OCI-LY7 (cell line): ENCODE results near the gene MS4A8. TPM values are rescaled to one million over a fixed set of nuclear protein-coding genes. Genes with fewer than 3 reads are reported as not detected.

ENCODE experiments used
- BruUV-seq: library from RNA; stranded (reverse); fragments of 400-500 nt; replicated peaks from 2 replicates; lab custom pipeline; 2021; lab: Mats Ljungman, UMichigan
- CTCF ChIA-PET: fragments of 300-600 bp; sonication (Branson Sonifier 250); formaldehyde crosslinking; loops from one replicate; lab custom pipeline; 2022; ENCODE audit warnings: antibody characterized with exemption; ENCODE audit not compliant: unreplicated experiment; lab: Charles Lee
- POLR2A ChIA-PET: fragments of 300-600 bp; sonication (Branson Sonifier 250); formaldehyde crosslinking; loops from one replicate; lab custom pipeline; 2022; ENCODE audit warnings: antibody characterized with exemption; lab: Charles Lee
- DNase-seq: peaks from one replicate; pipeline ENCODE4 v3.0.0-alpha.2; 2015; ENCODE audit warnings: low spot score
- H2AFZ ChIP-seq: fragments of 200-600 bp; sonication (generic), shearing (Covaris generic); 2 replicates; pipeline ENCODE4 v1.6.1; 2014; ENCODE audit warnings: mild to moderate bottlenecking, antibody characterized with exemption, low read length, moderate library complexity
- H3K27ac ChIP-seq: fragments of 200-600 bp; sonication (generic); 2 replicates; pipeline ENCODE4 v1.5.1; 2014; ENCODE audit warnings: mixed run types, low read depth, mild to moderate bottlenecking, moderate library complexity, low read length, inconsistent platforms; ENCODE audit not compliant: poor library complexity, severe bottlenecking
- H3K36me3 ChIP-seq: fragments of 200-600 bp; sonication (generic); 2 replicates; pipeline ENCODE4 v1.6.1; 2014; ENCODE audit warnings: mild to moderate bottlenecking, antibody characterized with exemption, low read length, moderate library complexity, mixed read lengths; ENCODE audit not compliant: insufficient read depth
- H3K4me1 ChIP-seq: fragments of 200-600 bp; sonication (generic); 2 replicates; pipeline ENCODE4 v1.5.1; 2014; ENCODE audit warnings: mild to moderate bottlenecking, low read length; ENCODE audit not compliant: insufficient read depth, poor library complexity, severe bottlenecking
- H3K4me2 ChIP-seq: fragments of 200-600 bp; sonication (generic); 2 replicates; pipeline ENCODE4 v1.6.1; 2014; ENCODE audit warnings: mild to moderate bottlenecking, low read length
- H3K4me3 ChIP-seq: fragments of 200-600 bp; sonication (generic); 2 replicates; pipeline ENCODE4 v1.5.1; 2014; ENCODE audit warnings: mild to moderate bottlenecking, low read depth, low read length; ENCODE audit not compliant: poor library complexity, severe bottlenecking
- H3K79me2 ChIP-seq: fragments of 200-600 bp; sonication (generic); 2 replicates; pipeline ENCODE4 v1.6.1; 2016; ENCODE audit warnings: low read depth, mild to moderate bottlenecking, low read length, moderate library complexity, mixed read lengths; ENCODE audit not compliant: insufficient read depth
- H3K9me2 ChIP-seq: fragments of 200-600 bp; sonication (generic); 2 replicates; pipeline ENCODE4 v1.6.1; 2016; ENCODE audit warnings: mild to moderate bottlenecking, low read length, mixed read lengths; ENCODE audit not compliant: insufficient read depth
- H3K9me3 ChIP-seq: fragments of 200-600 bp; sonication (generic); 2 replicates; pipeline ENCODE4 v1.6.1; 2014; ENCODE audit warnings: mild to moderate bottlenecking, mixed run types, low read length, mixed read lengths
- H4K20me1 ChIP-seq: fragments of 200-600 bp; sonication (generic); 2 replicates; pipeline ENCODE4 v1.6.1; 2014; ENCODE audit warnings: mild to moderate bottlenecking, antibody characterized with exemption, low read length, moderate library complexity, mixed read lengths; ENCODE audit not compliant: insufficient read depth
- CTCF ChIP-seq: fragments of 200-600 bp; sonication (generic); conservative IDR thresholded peaks from 2 replicates; pipeline ENCODE4 v1.5.1; 2014; ENCODE audit warnings: mild to moderate bottlenecking, antibody characterized with exemption, low read length, moderate library complexity, mixed read lengths
- EZH2phosphoT487 ChIP-seq: fragments of 200-600 bp; sonication (generic); IDR thresholded peaks from 2 replicates; pipeline ENCODE4 v1.6.1; 2018; ENCODE audit warnings: low read depth, borderline replicate concordance, mild to moderate bottlenecking, mixed run types, antibody characterized with exemption, low read length, moderate library complexity, mixed read lengths
- intact Hi-C: fragments of 100-400 bp; cut with micrococcal nuclease; formaldehyde crosslinking; loops from one replicate; pipeline ENCODE4 v1.10.0; 2022; ENCODE audit not compliant: unreplicated experiment
- total RNA-seq, 2 experiments: library from RNA; depleted of rRNA in 1 of 2; stranded (reverse); fragments of >200 nt in 1 of 2; shearing (Covaris generic) in 1 of 2; gene quantifications; 2 replicates each; pipeline ENCODE4 v1.2.3, GENCODE V29; 2014 to 2022

MS4A8 gene
- total RNA-seq, 2 experiments from 2014 or later = not detected

- no peak for DNase-seq
These were observed 64.4 kb downstream of the MS4A8 start for GRCh38 chr11:60763692-60764369.

GRCh38 chr11:60764879-60765278 lies 65.5 kb downstream of the MS4A8 start:
- BruUV-seq = no TSS peak
- TF ChIP-seq EZH2phosphoT487 = no peak
- TF ChIP-seq CTCF = no peak
- POLR2A ChIA-PET = interaction anchor here (0.7 to 1.2 kb wide), 2 partner anchors 14 to 20 kb away, joined by 3 read pairs; no protein-coding TSS in a partner anchor

More at GRCh38 chr11:60763692-60764369, 64.4 kb downstream of the MS4A8 start:
- Histone ChIP-seq H3K4me1 (no peaks in the 10 kb centered on the region), H2AFZ (no peak overlapping the region), H3K79me2 (no peaks in the 10 kb centered on the region), H3K9me2 (no peaks in the 10 kb centered on the region), H3K4me3 (no peak overlapping the region), H3K9me3 (no peaks in the 10 kb centered on the region), H3K27ac (no peak overlapping the region), H3K36me3 (no peaks in the 10 kb centered on the region), H4K20me1 (no peaks in the 10 kb centered on the region), H3K4me2 (no peak overlapping the region)
- no TSS peak for BruUV-seq
- CTCF ChIA-PET = interaction anchor here (1.4 to 2.1 kb wide), 3 partner anchors 9 to 24 kb away, joined by 3 to 5 read pairs (median 5); no protein-coding TSS in a partner anchor
- intact Hi-C loops = no loop called here
- TF ChIP-seq CTCF (no peak), EZH2phosphoT487 (no peak)
- POLR2A ChIA-PET = interaction anchor here (0.7 to 1.2 kb wide), 2 partner anchors 15 to 157 kb away, joined by 3 read pairs; no protein-coding TSS in a partner anchor

GRCh38 chr11:60765355-60765754 lies 65.9 kb downstream of the MS4A8 start:
- H3K4me2 ChIP-seq = no peak overlapping the region
- H3K79me2 ChIP-seq = no peaks in the 10 kb centered on the region
- TF ChIP-seq CTCF (no peak), EZH2phosphoT487 (no peak)
- POLR2A ChIA-PET = interaction anchor here (0.6 to 1.2 kb wide), 3 partner anchors 9 to 21 kb away, joined by 3 to 5 read pairs (median 3); partner anchors contain the start of gene MS4A15
- intact Hi-C loops = no loop called here
- no peak for DNase-seq
- no peaks in the 10 kb centered on the region for H3K4me1 ChIP-seq
- no TSS peak for BruUV-seq
- H3K9me2 ChIP-seq = no peaks in the 10 kb centered on the region
- H3K27ac ChIP-seq = no peak overlapping the region
- CTCF ChIA-PET = no interaction called here
- H3K9me3 ChIP-seq = no peaks in the 10 kb centered on the region
- H2AFZ ChIP-seq = no peak overlapping the region
- no peak overlapping the region for H3K4me3 ChIP-seq
- H4K20me1 ChIP-seq = no peaks in the 10 kb centered on the region
- no peaks in the 10 kb centered on the region for H3K36me3 ChIP-seq

More at GRCh38 chr11:60764879-60765278, 65.5 kb downstream of the MS4A8 start:
- Histone ChIP-seq H3K4me3 (no peak overlapping the region), H3K36me3 (no peaks in the 10 kb centered on the region), H3K4me2 (no peak overlapping the region), H4K20me1 (no peaks in the 10 kb centered on the region), H3K9me2 (no peaks in the 10 kb centered on the region), H2AFZ (no peak overlapping the region), H3K27ac (no peak overlapping the region), H3K4me1 (no peaks in the 10 kb centered on the region), H3K9me3 (no peaks in the 10 kb centered on the region), H3K79me2 (no peaks in the 10 kb centered on the region)
- CTCF ChIA-PET = no interaction called here
- DNase-seq = no peak
- intact Hi-C loops = no loop called here
